Peyer's patch (tissue), 4 donors: Measurements from ENCODE around the gene UBA3.

Experiments
- CTCF ChIP-seq, 6 experiments: fragments of 450-650 bp in 4 of 6; fragments of 200-600 bp in 2 of 6; sonication (generic) in 1 of 6; IDR thresholded peaks; one replicate each; pipeline ENCODE4 v1.5.1; 2017 to 2019; ENCODE audit warnings: antibody characterized with exemption in 6 of 6, mild to moderate bottlenecking in 3 of 6, moderate library complexity in 1 of 6
- POLR2A ChIP-seq, 2 donors: fragments of 450-650 bp; IDR thresholded peaks; one replicate each; pipeline ENCODE4 v1.5.1; 2017; ENCODE audit warnings: antibody characterized with exemption in 2 of 2, mild to moderate bottlenecking in 2 of 2, moderate library complexity in 2 of 2

- TF ChIP-seq CTCF (IDR thresholded peaks at IDR 0.05) (peak; percentile 81 to 93 (median 88)), POLR2A (IDR thresholded peaks at IDR 0.05) (no peak)
Measured at GRCh38 chr3:69120879-69121464, 40.8 kb upstream of the UBA3 start.
